Measurements from ENCODE around the gene TEX36.

DNA sequence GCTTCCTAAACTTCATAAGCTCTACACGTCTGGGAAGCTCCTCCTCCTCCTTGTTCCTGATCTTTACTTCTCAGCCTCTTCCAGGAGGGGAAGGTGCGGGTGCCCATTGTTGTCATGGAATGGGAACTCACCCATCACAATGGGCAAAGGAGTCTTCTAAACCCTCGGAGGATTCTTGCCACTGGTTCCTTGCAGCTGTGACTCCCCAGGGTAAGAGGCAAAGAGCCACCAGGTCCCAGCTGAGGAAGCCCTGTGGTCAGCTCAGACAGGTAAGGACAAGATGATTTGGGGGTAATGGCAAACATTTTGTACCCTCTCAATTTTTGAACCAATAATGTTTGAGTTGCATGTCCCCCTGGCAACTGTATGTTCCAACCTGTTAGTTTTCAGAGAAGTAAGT, at the start of gene TEX36:
- no peak for TF ChIP-seq RAD21 (IDR thresholded peaks at IDR 0.05; ENCODE audit: low read depth)
- TF ChIP-seq, protein P1, sequence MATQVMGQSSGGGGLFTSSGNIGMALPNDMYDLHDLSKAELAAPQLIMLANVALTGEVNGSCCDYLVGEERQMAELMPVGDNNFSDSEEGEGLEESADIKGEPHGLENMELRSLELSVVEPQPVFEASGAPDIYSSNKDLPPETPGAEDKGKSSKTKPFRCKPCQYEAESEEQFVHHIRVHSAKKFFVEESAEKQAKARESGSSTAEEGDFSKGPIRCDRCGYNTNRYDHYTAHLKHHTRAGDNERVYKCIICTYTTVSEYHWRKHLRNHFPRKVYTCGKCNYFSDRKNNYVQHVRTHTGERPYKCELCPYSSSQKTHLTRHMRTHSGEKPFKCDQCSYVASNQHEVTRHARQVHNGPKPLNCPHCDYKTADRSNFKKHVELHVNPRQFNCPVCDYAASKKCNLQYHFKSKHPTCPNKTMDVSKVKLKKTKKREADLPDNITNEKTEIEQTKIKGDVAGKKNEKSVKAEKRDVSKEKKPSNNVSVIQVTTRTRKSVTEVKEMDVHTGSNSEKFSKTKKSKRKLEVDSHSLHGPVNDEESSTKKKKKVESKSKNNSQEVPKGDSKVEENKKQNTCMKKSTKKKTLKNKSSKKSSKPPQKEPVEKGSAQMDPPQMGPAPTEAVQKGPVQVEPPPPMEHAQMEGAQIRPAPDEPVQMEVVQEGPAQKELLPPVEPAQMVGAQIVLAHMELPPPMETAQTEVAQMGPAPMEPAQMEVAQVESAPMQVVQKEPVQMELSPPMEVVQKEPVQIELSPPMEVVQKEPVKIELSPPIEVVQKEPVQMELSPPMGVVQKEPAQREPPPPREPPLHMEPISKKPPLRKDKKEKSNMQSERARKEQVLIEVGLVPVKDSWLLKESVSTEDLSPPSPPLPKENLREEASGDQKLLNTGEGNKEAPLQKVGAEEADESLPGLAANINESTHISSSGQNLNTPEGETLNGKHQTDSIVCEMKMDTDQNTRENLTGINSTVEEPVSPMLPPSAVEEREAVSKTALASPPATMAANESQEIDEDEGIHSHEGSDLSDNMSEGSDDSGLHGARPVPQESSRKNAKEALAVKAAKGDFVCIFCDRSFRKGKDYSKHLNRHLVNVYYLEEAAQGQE (IDR thresholded peaks at IDR 0.05; ENCODE audit: low read depth), result no peak
